Medulla oblongata (tissue), 1 donor: ENCODE results near the gene ADAM30.

Experiments used
- DNase-seq: peaks from one replicate; pipeline ENCODE4 v3.0.0-alpha.2; 2015; ENCODE audit errors: extremely low spot score

Gene ADAM30

DNA sequence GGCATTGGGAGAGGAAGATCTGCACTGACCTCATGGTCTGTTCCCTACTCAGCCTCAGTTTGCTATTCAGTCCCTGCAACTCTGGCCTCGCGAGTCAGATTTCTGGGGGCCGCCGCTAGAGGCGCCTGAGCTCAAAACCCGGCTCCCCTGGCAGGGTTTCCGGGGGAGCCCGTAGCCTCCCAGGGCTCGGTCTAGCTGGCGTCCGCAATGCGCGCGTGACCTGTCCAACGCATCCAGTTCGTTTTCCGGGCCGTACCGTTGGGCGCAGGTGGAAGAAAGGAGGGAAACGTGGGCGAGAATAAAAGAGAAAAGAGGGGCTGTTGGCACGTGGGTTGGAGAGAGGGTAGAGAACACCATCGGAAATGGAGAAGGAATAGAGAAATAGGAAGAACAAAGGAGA is at the start of gene ADAM30:
Gene ADAM30, minus strand, starts transcription at position 213 of the 400 bp plus-strand sequence. Its CDS starts 179 bp downstream, at position 34.
- DNase-seq: no peak

DNA sequence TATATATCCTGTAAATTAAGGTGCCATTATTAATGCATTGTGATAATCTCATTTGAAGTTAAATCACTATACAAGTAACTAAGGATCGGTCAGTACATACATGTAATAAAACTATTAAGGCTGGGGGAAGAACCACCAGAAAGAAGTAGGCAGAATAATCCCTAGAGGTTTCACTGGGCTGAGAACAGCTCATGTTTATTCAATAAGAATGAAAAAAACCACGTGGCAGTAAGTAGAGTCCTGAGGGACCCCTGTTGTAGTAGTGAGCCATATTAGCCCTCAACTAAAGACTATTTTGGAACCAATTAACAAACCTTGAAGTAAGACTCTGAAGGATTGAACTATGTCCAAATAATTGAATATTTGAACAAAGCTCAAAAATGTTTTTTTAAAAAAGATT is 46.9 kb upstream of the ADAM30 start:
- no peak for DNase-seq

DNA sequence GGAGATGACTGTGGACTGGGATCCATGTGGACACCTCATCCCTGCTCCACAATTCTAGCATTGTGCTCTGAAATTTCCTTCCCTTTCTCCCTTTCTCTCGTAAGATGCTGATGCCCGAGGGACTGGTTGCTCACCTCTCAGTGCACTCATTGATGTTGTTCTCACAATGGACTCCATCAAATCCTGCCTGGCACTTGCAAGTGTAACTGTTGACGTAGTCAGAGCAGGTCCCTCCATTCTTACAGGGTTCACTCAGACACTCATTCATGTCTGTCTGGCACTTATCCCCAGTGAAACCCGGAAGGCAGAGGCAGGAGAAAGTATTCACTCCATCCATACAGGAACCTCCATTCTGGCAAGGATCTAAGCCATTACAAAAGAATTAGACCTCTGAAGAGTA is 45.1 kb upstream of the ADAM30 start:
- DNase-seq: no peak

DNA sequence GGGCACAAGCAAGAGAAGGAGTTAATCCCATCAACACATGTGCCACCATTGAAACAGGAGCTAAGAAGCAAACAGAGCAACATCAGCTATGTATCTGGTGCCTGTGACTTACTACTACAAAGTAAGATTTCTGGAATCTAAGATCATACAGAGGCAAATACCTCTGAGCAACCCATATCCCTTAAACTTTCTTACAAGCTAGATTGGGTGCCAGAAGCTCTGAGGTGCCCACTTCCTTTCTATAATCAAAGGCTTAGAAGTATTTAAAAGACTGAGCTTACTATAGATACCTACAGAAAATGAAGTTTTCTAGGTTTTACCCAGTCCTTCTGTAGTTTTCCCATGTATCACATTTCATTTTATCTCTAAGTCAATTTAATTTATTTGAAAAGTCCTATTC is 44.4 kb upstream of the ADAM30 start:
- no peak for DNase-seq

DNA sequence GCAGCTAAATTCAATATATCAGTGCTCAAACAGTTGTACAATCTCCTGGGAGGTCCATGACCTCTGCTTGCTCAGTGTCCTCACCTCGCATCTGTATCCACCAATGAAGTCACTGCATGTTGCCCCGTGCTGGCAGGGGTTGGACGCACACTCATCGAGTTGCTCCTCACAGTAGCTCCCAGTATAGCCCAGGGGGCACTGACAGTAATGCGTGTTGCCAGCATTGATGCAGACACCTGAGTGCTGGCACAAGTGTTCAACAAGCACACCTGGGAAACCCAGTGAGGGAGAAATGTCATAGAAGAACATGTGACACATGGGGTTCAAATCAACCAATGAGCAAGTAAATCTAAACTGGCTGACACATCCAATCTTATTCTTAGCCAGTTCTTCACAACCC is 40.9 kb upstream of the ADAM30 start:
- no peak for DNase-seq

DNA sequence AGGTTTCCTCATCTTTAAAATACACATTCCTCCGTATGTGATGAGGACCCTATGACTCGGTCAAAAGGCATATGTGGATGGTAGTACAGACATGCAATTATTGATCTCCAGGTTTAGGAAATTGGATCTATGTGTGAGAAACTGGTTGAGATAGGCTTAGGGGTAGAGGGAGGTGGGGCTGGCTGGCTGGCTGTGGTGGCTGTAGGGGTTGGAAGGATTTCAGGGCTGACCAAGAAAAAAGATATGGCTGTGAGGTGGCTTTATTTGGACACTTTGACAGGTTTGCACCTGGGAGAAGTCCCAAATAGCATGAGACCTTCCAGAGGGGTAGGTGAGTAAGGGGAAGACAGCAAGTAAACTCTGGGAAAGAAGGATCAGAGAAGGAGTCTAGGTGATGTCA is 39.6 kb upstream of the ADAM30 start:
- DNase-seq: no peak

DNA sequence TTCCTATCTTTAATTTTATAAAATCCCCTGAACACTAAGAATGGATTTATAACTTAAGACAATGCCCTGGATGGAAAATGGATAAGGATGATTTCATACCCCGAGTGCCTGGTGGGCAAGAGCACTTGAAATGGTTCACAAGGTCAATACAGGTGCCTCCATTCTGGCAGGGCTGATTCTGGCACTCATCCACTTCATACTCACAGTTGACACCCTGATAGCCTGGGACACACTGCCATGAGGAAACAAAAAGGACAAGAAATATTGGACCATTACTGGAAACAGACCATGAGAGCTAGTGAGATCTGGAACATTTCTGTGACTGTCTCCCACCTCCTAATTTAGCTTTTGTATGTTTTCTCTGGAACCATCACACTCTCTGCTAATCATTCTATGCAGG is 39.1 kb upstream of the ADAM30 start:
- DNase-seq: no peak

DNA sequence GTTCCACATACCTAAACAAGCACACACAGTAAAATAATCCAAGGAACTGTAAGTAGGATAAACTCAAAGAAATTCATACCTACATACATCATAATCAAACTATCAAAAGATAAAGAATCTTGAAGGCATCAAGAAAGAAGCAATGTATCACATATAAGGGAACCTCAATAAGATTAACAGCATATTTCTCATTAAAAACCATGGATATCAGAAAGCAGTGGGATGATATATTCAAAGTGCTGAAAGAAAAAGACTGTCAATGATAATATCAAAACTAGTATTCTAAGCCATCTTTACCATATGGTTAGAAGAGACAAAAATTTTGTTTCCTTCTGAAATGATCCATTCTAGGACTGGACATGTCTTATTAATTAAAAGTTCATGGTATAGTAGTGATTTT is 37.1 kb upstream of the ADAM30 start:
- DNase-seq: no peak

DNA sequence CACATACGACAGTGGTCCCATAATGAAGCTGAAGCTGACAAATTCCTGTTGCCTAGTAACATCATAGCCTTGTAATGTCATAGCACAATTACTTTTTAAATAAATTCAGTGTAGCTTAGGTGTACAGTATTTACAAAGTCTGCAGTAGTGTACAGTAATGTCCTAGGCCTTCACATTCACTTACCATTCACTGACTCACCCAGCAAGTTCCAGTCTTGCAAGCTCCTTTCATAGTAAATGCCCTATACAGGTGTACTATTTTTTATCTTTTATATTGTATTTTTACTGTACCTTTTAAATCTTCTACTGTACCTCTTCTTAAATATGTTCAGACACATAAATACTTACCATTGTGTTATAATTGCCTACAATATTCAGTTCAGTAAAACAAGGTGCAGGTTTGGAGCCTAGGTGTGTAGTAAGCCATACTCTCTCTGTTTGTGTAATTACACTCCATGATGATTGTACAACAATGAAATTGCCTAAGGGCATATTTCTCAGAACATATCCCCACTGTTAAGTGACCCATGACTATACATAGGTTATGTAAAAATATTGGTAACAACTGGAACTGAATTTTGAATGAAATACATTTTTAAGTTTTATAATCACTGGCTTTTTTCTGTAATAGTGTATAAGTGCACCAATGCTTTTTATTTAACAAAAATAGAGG is 33.5 kb upstream of the ADAM30 start:
- no peak for DNase-seq

DNA sequence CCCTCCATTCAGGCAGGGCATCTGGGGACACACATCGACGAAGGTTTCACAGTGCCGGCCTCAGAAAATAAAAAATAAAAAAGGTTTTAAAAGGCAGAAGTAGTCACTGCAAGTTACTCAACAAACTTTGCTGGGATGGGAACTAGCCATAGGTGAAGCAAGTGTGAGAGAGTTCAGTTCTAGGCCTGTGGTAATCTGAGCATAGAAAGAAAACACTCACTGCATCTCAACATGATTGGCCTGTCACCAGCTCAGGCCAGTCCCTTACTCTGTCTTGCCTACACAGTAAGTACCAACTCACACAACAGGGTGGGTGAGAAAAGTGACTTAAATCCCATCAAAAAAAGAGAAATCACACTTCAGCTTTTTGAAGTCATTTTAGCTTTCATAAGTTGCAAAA is 30.2 kb upstream of the ADAM30 start:
- DNase-seq: no peak

DNA sequence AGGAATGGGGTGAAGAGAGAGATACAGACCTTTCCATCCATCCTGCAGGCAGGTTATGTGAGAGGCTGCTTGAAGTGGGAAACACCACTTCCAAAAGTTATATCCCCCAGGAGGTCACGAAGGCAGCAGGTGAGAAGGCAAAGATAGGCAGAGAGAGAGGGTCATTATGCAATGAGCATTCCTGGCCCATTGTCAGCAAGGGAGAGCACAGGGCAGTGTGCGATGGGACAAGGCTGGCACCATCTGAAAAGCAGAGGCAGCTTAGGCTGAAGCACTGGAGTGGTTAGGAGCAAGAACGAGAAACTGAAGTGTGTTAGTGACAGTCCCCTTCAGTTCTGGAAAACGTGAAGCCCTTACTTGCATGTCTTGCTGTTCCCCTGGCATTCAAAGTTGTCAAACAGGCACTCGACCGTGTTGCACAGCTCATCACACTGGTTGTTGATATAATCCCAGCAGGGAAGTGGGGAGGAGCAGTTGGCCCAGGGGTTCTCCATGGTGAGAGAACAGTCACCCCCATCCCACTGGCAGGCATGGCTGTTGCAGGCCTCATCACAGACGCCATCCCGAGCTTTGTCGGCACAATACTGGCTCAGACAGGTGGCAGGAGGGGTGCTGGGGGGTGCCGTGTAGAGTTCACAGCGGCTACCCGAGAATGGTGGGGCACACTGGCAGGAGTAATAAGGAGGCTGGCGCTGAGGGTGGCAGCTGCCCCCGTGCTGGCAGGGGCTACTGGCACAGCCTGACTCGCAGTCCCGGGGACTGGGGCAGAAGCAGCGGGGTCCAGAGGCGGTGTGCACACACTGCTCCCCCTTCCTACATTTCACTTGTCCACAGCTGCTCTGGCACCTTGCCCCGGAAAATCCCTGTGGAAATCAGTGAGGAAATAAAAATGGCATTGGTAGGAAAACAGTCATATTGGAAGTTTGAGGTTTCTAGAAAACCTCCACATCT is 28.9 kb upstream of the ADAM30 start:
- DNase-seq: no peak

DNA sequence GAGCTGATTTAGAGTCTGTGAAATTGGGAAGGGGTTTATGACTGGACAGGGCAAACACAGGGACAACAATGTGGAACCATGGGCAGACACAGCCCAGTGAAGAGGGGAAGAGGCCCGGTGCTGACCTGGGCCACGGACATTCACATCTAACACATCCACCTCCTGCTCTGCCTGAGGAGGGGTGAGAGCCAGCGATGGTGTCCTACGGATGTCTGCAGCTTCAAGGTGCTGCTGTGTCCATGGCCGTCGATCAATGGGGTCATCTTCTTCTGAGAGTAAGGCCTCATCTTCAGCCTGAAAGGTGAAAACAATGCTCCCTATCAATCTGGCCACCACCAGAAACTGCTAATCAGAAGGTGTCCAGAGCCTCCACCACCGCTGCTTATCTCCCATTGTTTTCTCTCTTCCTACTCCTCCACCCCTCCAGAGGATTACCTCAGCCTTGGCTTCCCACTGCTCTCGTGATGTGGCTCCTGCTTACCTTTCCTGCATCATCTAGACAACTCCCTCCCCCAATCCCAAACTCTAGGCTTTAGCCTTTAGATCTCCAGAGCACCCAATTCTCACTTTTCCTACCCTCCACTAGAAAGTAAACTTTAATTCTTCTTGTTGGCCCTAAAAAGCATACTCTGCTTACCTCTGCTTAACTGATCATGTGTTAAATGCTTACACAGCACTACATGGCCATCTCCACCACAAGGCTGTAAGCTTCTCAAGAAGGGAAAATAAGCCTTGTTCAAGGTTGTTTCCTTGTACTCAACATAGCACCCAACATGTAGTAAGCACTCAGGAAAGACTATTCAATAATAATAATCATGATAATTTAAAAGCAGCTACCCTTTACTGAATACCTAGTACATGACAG is 24.0 kb upstream of the ADAM30 start:
- DNase-seq: no peak

DNA sequence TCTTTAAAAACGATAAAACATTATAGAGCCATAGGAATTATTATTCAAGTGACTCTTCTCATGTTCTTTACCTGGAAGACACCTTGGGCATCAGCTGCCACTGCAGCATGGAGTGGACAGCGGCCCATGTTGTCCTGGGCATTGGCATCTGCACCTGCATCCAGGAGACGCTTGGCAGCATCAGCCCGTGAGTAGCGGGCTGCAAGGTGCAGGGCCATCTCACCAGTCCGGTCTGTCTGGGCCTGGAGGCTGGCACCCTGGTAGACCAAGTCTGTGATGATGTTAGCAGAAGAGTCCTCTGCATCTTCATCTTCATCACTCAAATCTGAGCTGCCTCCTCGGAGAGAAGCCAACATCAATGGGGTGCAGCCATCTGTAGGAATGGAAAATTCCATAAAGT is 22.9 kb upstream of the ADAM30 start:
- DNase-seq: no peak

DNA sequence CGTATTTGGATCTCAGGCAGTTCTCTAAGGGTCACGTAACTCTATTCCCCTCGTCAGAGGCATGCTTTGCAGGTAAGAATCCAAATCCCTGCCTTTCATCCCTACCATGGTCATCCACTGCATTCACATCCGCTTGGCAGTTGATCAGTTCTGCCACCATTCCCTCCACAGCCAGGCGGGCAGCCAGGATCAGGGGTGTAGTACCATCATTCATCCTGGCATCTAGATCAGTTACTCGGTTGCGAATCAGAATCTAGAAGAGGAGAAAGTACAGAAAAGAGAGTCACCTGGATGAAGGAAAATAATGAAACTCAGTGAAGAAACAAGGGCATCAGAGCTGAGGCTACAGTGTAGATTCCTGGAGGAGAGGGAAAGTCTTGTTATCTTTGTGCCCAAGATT is 22.0 kb upstream of the ADAM30 start:
- DNase-seq: no peak

DNA sequence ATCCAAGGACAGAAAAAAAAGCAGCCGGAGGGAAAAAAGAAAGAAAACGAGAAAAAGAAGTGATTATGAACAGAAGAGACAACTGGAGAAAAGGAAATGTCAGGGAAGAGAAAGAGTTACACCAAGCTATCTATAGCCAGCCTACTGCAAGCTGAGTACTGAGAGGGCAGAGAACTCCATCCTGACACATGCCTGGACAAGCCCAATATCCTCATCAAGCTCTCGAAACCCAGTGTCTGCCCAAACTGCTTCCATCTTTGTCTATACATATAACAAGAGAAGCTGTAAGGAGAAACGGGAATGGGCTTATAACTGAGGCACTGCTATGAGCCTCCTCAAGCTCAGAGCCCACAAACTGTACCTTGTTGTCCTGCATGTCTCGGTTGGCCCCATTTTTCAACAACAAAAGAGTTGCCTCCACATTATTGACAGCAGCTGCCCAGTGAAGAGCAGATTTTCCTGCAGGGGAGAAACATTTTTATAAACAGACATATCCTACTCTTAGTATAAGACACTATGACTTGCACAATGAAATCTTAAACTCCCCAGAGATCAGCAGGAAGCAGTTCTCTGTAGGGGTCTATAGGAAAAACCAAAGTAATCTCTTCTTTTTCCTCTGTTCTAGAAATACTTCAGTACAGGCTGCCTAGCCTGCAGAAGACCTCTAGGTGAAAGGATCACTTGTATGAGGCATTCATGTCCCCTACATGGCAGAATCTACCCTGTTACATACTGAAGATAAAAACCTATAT is 21.2 kb upstream of the ADAM30 start:
- DNase-seq: no peak

DNA sequence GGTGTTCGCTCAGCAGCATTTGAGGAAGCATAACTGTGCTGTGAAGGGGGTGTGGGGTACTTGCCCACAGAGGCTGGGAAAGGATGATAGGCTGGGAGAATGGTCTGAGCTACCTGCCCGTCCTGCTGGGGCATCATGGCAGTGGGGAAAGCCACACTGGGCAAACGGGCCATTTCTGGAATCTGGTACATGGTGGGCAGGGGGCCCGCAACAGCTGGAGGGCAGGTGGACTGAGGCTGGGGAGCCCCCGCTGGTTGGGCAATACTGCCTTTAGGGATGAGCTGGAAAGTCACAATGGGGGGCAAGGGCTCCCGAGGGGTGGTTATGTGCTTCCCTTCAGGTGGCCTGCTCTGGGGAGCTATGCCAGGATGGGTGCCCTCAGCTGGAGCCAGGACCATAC is 19.2 kb upstream of the ADAM30 start:
- DNase-seq: no peak

DNA sequence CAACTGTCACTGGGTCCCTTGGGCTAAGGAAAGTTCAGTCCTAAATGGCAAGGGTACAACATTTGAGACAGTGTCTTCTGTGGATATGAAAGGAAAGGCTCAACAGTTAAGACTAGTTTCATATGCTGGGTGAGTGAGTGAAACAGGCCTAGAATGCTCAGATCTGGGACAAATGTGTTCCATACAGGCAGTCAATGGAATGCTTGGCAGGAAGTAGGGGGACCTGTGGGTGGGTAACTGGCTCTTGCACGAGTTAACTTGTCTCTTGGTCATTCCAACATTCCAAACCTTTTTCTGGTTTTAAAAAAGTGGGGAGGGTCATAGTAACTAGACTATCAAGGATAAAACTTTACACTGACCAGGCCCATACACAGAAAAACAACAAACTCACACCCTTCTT is 17.8 kb upstream of the ADAM30 start:
- DNase-seq: no peak

DNA sequence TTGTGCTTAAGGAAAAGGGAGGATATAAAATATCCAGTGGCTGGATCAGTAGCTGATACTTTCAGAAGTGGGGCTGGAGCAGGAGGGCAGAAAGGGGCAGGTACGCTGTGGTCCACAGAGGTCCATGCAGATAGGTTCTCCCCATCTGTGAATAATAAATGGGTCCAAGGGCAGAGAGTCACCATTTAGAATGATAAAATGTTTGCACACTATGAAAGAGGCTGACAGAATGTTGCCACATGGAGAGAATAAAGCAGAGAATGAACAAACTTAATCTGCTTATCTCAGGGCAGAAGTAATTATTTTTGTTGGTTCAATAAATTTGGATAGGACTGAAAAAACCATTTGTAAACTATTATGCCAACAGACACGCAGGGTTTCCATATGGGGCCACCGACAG is 16.6 kb upstream of the ADAM30 start:
- DNase-seq: no peak

DNA sequence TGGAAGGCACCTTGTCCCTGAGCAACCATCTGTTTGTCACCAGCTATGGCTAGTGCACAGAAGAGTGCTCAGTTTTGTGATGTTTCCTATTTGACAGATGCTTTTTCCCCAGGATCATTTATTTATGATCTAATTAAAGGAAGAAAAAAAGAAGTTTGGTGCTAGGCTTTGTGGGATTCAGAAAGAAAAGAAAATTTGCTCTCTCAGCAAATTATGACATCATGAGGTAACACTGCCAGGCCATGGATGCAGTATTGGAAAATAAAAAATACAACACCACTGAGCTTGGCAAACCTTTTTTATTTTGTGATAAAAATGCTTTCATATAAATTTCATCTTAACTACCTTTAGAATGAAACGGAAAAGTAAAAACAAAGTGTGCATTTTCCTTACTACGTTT is 15.5 kb upstream of the ADAM30 start:
- no peak for DNase-seq

DNA sequence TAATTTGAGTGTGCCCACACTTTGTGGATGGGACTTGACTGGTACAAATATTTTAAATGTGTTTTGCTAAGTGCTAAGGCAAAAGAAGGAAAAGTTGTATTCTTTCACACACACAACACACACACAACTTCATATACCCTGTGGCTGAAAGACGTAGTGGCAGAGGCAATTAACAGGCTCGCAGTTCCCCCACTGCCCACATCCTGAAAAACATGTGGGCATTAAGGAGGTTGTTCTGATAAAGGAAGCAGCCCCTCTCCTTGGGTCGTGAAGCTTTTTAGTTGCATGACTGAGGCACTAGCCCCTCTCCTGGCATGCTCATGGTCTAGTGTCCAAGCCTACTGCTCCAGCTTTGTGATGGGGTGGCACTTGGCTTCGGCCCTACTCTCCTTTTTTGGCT is 14.3 kb upstream of the ADAM30 start:
- DNase-seq: no peak

DNA sequence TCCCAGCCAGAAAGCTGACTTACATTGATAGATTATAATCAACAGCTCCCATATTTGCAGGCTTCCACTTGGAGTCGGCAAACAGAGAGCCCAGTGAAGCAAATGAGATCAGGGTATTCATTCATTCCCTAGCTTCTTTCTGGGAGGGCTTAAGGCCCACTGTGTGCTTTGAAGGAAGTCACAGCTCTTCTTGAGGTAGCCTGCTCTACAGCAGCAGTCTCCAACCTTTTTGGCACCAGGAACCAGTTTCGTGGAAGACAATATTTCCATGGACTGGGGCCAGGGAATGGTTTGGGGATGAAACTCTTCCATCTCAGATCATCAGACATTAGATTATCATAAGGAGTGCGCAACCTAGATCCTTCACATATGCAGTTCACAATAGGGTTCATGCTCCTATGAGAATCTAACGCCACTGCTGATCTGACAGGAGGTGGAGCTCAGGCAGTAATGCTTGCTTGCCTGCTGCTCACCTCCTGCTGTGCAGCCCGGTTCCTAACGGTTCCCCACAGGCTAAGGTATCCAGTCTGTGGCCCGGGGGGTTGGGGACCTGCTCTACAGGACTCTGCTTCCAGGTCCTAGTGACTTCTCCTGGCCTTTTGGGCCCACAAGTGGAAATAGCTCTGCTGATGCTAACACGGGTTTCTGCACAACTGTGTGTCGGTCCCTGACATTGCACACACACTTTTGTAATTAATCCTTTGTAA is 13.7 kb upstream of the ADAM30 start:
- DNase-seq: no peak
